LoVo (cell line): ENCODE data around the gene TIGD3.

ENCODE experiments used
- DNase-seq: peaks from one replicate; pipeline ENCODE4 v3.0.0-alpha.2; 2016; ENCODE audit warnings: low spot score

TIGD3 gene

DNA sequence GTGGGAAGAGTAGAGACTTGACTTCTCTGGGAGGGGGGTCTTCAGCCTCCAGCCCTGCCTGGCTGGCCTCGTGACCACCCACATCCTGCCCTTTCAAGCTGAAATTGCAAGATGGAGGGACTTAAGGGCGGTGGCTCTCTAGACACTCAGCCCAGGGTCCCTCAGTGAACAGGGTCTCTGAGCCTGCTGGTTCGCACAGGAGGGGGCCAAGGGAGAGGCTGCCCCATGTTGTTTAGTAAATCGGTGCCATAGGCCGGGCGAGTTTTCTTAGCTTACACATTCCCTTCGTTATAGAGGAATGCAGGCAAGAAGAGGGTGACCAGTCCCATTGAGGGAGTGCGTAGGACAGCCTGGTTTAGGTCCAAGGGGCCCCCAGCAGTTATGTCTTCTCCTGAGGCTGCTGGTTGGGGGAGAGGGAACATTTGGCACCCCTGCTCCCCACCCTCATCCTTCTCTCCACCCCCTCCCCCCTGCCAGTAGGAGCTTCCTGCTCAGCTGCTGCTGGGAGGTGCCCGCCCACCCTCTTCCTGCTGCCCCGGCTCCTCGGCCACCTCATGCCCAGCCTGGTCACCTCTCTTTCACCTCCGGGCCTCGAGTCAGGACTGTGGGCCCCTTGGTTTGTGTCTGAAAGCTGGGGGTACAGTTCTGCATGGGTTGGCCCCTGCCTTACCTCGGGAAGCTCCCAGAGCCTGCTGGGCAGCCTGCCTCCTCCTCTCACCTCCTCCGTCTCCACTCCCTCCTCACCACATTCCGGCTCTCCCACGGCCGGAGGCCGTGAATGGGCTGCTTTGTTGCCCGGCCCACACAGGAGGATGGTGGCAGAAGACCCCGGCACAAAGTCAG, 35.8 kb downstream of the TIGD3 start:
- no peak for DNase-seq

- DNase-seq = no peak
Measured at GRCh38 chr11:65390996-65391395, 36.4 kb downstream of the TIGD3 start.

DNA sequence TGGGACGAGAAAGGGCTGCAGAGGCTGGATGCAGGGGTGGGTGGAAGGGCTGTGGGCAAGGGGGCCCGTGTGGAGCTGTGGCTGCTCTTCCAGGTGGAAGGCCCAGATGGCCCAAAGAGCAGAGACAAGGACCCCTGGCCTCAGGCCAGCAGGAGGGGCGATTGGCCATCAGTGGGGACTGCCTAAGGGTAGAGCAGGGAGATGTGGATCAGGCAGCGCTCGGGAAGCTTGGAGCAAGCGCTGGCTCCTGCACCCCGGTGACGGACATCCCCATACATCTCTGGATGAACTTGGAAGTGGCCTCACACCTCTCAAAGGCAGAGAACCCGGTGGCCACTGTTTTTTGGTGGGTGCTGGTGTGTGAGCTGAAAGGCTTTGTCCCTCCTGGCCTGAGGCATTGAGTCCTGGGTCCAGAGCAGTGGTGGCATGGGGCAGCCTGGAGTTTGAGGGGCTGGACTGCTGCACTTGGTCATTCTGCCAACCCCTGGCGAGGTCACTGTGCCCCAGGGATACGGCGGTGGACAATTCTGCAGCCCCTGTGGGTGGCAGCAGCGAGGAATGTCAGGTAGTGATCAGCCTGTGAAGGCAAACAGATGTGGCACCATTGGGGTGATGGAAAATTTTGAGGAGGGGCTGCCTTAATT, 37.8 kb downstream of the TIGD3 start:
- DNase-seq = no peak

DNA sequence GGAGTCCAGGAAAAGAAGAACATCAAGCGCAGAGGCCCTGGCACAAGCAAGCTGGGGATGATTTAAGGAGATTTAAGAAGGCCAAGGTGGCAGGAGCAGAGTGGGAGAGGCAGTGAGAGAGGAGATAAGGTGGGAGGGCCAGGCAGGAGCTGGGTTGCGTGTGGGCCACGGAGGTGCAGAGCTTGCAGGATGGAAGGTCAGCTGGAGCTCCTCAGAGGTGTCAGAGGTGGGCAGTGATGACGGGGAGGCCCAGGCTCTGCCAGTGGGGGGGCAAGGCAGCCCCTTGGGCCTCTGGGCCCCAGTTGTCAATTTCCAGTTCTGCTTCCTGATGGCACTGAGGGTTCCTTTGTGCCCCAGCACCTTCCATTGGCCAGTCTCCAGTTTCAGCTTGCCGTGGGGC, 38.3 kb downstream of the TIGD3 start:
- no peak for DNase-seq

GRCh38 chr11:65393513-65394079, 39.0 kb downstream of the TIGD3 start:
- no peak for DNase-seq

- DNase-seq = no peak
Measured at GRCh38 chr11:65394125-65394536, 39.6 kb downstream of the TIGD3 start.

GRCh38 chr11:65395961-65396530, 41.5 kb downstream of the TIGD3 start:
- no peak for DNase-seq

DNA sequence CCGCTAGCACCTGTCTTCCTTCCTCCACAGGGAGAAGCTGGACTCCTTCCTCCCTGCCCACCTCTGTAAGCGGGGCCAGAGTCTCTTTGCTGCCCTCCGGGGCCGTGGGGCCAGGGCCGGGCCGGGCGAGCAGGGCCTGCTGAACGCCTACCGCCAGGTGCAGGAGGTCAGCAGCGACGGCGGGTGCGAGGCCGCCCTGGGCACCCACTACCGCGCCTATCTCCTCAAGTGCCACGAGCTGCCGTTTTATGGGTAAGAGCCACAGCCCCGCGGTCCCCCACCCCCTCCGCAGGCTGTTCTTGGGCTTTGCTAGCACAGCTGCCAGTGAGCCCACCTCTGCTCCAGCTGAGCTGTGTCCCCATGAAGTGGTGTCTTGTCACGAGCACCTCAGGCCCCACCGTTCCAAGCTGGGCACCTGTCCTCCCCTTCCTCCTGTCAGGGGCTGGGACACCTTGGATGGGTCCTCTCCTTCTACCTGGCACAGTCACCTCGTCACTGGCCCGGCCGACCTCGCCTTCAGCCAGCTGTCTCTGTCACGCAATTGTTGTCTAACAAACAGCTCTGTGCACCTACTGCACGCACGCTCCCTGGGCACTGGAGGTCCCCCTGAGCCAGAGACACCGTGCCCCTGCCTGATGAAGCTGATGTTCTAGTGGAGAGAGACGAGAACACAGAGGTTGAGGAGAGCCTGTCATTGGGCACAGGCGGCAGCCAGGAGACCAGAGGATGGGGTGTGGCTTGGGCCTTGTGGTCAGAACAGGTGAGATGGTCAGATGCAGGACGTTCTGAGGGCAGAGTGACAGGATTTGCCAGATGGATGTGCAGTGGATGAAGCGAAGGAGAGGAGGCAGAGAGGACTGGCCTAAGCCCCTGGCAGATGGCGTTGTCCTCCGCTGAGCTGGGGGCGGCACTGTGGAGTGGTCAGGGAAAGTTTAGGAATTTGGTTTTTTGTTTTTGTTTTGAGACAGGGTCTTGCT, 42.5 kb downstream of the TIGD3 start:
- no peak for DNase-seq

- DNase-seq = no peak
Measured at GRCh38 chr11:65398362-65398910, 43.9 kb downstream of the TIGD3 start.

GRCh38 chr11:65399249-65399648, 44.7 kb downstream of the TIGD3 start:
- DNase-seq = no peak

DNA sequence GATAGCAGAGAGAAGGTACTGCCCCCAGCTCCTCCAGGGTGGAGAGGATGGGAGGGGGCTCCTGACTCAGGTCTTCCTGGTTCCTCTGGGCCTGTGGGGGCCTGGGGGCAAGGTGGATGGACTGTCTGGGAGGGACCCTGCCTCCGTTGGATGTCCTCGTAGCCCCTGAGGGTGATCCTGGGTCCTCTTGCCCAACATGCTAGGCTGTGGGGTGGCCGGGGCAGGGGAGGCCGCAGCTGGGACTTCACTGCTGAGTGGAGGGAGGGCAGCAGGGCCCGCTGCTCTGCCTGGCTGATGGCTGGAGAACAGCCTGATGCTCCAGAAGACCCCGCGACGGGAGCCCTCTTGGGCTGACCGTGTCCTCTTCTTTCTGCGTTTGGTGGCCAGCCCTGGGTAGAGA, 45.3 kb downstream of the TIGD3 start:
- no peak for DNase-seq

DNA sequence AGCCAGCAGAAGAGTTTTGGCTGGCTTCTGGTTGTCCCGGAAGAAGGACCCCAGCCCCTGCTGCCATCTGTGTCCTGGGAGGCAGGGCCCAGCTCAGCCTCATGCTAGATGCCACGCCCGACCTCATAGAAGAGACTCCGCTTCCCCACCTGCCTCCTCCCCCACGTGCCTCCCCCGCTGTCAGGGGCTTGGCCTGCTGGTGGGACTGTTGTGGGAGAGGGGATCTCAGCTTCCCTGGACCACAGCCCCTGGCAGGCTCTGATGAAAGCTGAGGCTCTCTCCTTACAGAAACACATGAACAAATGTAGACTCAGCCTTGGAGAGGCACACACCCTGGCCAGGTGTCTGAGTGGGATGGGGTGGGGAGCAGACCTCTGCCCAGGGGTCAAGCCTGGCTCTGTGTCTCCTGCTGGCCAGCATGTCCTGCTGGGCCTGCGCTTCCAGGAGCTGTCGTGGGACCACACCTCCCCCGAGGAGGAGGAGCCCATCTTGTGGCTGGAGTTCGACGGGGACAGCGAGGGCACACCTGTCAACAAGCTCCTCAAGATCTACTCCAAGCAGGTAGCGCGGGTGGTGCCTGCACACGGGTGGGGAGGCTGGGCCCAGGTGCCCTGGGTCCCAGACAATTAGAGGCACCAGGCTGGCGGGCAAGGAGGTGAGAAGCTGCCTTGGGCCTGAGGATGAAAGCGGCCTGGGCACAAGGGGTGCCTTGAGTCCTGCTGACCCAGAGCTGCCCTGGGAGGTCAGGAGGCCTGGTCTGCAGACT, 45.9 kb downstream of the TIGD3 start:
- no peak for DNase-seq

DNA sequence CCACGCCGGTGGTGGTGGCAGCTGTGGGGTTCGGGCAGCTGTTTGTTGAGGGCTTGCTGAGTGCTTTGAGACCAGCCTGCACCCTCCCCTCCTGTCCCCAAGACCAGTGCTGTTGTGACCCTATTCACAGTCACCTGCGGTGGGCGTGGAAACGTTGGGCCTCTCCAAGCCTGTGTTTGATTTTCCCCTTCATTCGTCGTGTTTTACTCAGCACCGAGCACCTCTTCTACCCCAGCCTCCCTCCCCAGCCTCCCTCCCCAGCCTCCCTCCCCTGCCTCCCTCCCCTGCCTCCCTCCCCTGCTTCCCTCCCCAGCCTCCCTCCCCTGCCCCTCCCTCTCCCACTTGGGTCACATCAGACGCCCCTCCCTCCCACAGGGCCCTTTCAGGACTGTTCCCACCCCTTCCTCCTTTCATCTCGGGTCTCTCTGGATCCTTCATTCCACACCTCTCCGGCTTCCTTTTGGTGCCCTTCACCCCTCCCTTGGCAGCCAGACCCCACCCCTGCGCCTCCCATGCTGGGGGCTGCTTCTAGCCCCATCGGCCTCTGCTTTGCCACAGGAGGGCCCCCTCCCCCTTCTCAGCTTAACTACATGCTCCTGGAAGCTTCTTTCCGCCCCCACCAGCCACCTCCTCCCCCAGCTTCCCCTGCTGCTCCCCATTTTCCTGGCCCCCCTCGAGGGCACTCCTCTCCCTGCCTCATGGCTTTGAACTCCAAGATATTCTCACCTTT, 46.7 kb downstream of the TIGD3 start:
- DNase-seq = no peak

GRCh38 chr11:65401803-65402248, 47.3 kb downstream of the TIGD3 start:
- no peak for DNase-seq

GRCh38 chr11:65402790-65403189, 48.2 kb downstream of the TIGD3 start:
- no peak for DNase-seq

GRCh38 chr11:65403607-65404121, 49.1 kb downstream of the TIGD3 start:
- no peak for DNase-seq

GRCh38 chr11:65404210-65404609, 49.7 kb downstream of the TIGD3 start:
- DNase-seq = no peak

GRCh38 chr11:65404638-65405339, 50.2 kb downstream of the TIGD3 start:
- no peak for DNase-seq
